ENCODE measurements around the gene CDKAL1. TPM values are rescaled to one million over a fixed set of nuclear protein-coding genes. Genes with fewer than 3 reads are reported as not detected.

Gene CDKAL1
- total RNA-seq, 1 experiment from 2014 or later: 16.1 TPM

GRCh38 chr6:21230536-21230935 is 696.3 kb downstream of the CDKAL1 start:
- H3K4me1 ChIP-seq (replicated peaks; ENCODE audit: insufficient read depth): no peaks in the 10 kb centered on the region
- intact Hi-C loops (cut with micrococcal nuclease; ENCODE audit: unreplicated experiment): no loop called here
- no peak for TF ChIP-seq EZH2 (IDR thresholded peaks at IDR 0.05; ENCODE audit: low read depth)
- no peak for TF ChIP-seq CTCF (conservative IDR thresholded peaks at IDR 0.05)
- no peaks in the 10 kb centered on the region for H4K20me1 ChIP-seq (ENCODE audit: insufficient read depth)
- H3K4me2 ChIP-seq: no peak overlapping the region
- H3F3A ChIP-seq (ENCODE audit: insufficient read depth, low read depth): no peaks in the 10 kb centered on the region
- CTCF ChIA-PET: interaction anchor here (0.7 kb wide), 1 partner anchor 755 kb away, joined by 3 read pairs; no protein-coding TSS in a partner anchor
- H3K9me3 ChIP-seq (ENCODE audit: insufficient read depth, low read depth): no peaks in the 10 kb centered on the region
- DNase-seq: no peak
- H3K36me3 ChIP-seq (ENCODE audit: low read depth): no peaks in the 10 kb centered on the region
- H2AFZ ChIP-seq: no peak overlapping the region
- no peaks in the 10 kb centered on the region for H3K79me2 ChIP-seq (ENCODE audit: low read depth)
- POLR2A ChIA-PET (ENCODE audit: unreplicated experiment): no interaction called here
- no peak overlapping the region for H3K4me3 ChIP-seq
- BruUV-seq (replicated peaks): no TSS peak
- H3K27me3 ChIP-seq (ENCODE audit: insufficient read depth, low read depth): no peaks in the 10 kb centered on the region
- H3K9me2 ChIP-seq (ENCODE audit: insufficient read depth): no peaks in the 10 kb centered on the region
- H3K27ac ChIP-seq: no peak overlapping the region

- no TSS peak for BruUV-seq (replicated peaks)
- Histone ChIP-seq H3K4me3 (no peak overlapping the region), H4K20me1 (ENCODE audit: insufficient read depth) (no peaks in the 10 kb centered on the region), H3F3A (ENCODE audit: insufficient read depth, low read depth) (no peaks in the 10 kb centered on the region), H3K79me2 (ENCODE audit: low read depth) (no peaks in the 10 kb centered on the region), H3K27ac (no peak overlapping the region), H3K36me3 (ENCODE audit: low read depth) (no peaks in the 10 kb centered on the region), H3K4me2 (no peak overlapping the region), H3K9me2 (ENCODE audit: insufficient read depth) (no peaks in the 10 kb centered on the region), H3K4me1 (replicated peaks; ENCODE audit: insufficient read depth) (no peaks in the 10 kb centered on the region), H2AFZ (no peak overlapping the region), H3K27me3 (ENCODE audit: insufficient read depth, low read depth) (no peaks in the 10 kb centered on the region), H3K9me3 (ENCODE audit: insufficient read depth, low read depth) (peaks cover 3% of the 10 kb centered on the region; the same call in 1 of the 2 replicates)
- TF ChIP-seq EZH2 (IDR thresholded peaks at IDR 0.05; ENCODE audit: low read depth): no peak
- no peak for TF ChIP-seq CTCF (conservative IDR thresholded peaks at IDR 0.05)
- ChIA-PET POLR2A (ENCODE audit: unreplicated experiment) (no interaction called here), CTCF (no interaction called here)
- DNase-seq: no peak
- intact Hi-C loops (cut with micrococcal nuclease; ENCODE audit: unreplicated experiment): no loop called here
Measured at GRCh38 chr6:21235162-21235561, 700.9 kb downstream of the CDKAL1 start.

GRCh38 chr6:21238208-21238607 is 704.0 kb downstream of the CDKAL1 start:
- intact Hi-C loops (cut with micrococcal nuclease; ENCODE audit: unreplicated experiment): no loop called here
- no peak for TF ChIP-seq CTCF (conservative IDR thresholded peaks at IDR 0.05)
- no peak for TF ChIP-seq EZH2 (IDR thresholded peaks at IDR 0.05; ENCODE audit: low read depth)
- ChIA-PET CTCF (no interaction called here), POLR2A (ENCODE audit: unreplicated experiment) (no interaction called here)
- Histone ChIP-seq H3K4me1 (replicated peaks; ENCODE audit: insufficient read depth) (no peaks in the 10 kb centered on the region), H3K9me3 (ENCODE audit: insufficient read depth, low read depth) (peaks cover 3% of the 10 kb centered on the region; the same call in 1 of the 2 replicates), H3F3A (ENCODE audit: insufficient read depth, low read depth) (no peaks in the 10 kb centered on the region), H2AFZ (no peak overlapping the region), H3K9me2 (ENCODE audit: insufficient read depth) (no peaks in the 10 kb centered on the region), H3K36me3 (ENCODE audit: low read depth) (no peaks in the 10 kb centered on the region), H4K20me1 (ENCODE audit: insufficient read depth) (no peaks in the 10 kb centered on the region), H3K27ac (no peak overlapping the region), H3K4me3 (no peak overlapping the region), H3K4me2 (no peak overlapping the region), H3K27me3 (ENCODE audit: insufficient read depth, low read depth) (no peaks in the 10 kb centered on the region), H3K79me2 (ENCODE audit: low read depth) (no peaks in the 10 kb centered on the region)
- DNase-seq: no peak
- no TSS peak for BruUV-seq (replicated peaks)
